DMS114 treated with DMSO at 0.1 percent for 48 hours (cell line): Measurements from ENCODE around the gene EPS8L2.

ENCODE experiments used
- DNase-seq: peaks from one replicate; lab custom pipeline; 2025; ENCODE audit not compliant: unreplicated experiment; lab: John Stamatoyannopoulos, UW

Gene EPS8L2

DNA sequence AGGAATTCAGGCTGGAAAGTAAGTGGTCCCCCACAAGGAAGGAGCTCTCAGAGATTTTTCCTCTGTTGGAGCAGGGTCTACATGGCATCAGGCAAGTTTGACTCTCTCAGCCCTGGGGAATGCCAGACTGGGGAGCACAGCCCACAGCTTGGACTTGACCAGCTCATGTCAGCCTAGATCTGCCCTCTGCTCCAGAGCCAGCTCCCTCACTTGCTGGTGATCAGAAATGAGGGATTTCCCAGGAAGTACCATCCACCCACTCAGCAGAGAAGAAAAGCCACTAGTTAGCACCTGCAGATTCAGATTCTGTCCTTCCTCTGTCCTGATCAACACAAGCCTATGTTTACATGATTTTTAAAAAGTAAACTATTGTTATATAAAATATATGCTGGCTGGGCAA is 54.2 kb downstream of the EPS8L2 start:
- no peak for DNase-seq

DNA sequence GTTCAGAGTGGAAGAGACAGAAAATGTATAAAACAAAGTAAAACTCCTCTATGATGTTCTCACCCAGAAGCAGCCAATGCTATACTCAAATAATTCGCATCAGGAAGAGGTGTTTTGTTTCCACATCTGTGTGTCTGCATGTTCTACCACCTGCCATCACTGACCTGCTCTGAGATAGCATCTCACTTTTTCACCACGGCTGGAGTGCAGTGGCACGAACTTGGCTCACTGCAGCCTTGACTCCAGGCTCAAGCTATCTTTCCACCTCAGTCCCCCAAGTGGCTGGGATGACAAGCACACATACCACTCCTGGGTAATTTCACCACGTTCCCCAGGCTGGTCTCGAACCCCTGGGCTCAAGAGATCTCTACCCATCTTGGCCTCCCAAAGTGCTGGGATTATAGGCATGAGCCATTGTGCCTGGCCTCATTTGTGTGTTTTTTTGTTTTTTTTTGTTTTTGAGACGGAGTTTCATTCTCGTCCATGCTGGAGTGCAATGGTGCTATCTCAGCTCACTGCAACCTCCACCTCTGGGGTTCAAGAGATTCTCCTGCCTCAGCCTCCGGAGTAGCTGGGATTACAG is 55.6 kb downstream of the EPS8L2 start:
- no peak for DNase-seq

DNA sequence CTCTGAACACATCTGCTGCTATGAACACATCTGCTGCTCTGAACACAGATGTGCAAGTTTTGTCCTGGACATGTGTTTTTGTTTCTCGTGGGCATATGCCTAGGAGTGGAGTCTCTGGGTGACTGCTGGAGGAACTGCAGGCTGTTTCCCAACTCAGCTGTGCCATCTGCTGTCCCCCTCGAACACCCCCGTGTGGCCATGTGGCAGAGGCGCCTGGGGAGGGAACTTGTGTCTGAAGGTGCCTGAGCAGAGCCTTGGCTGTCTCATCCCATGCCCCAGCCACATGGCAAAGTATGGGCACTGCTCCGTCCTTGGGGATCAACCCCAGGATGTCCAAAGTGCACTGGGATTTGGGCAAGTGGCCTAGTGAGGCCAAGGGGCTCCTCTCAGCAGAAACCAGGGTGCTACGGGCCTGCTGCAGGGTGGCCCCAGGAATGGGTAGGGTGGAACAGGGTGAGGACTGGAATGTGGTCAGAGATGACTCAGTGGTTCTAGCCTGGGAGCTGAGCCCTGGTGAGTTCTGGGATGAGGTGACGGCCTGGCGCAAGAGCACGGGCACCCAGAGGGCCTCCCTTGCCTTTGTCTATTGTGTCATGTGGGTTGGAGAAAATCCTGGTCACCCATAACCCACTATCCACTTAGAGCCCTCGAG is 56.5 kb downstream of the EPS8L2 start:
- DNase-seq = peak; percentile 20

DNA sequence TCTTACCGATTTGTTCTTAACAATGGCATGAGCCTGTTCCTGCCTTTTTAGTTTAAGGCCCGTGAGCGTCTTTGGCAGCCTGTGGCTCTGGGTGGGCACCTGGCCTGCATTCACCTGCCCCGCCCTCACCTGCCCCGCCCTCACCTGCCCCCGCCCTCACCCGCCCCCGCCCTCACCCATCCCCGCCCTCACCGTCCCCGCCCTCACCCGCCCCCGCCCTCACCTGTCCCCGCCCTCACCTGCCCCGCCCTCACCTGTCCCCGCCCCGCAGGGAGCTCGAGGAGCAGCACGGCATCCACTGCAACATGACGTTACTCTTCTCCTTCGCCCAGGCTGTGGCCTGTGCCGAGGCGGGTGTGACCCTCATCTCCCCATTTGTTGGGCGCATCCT is 57.0 kb downstream of the EPS8L2 start:
- no peak for DNase-seq

DNA sequence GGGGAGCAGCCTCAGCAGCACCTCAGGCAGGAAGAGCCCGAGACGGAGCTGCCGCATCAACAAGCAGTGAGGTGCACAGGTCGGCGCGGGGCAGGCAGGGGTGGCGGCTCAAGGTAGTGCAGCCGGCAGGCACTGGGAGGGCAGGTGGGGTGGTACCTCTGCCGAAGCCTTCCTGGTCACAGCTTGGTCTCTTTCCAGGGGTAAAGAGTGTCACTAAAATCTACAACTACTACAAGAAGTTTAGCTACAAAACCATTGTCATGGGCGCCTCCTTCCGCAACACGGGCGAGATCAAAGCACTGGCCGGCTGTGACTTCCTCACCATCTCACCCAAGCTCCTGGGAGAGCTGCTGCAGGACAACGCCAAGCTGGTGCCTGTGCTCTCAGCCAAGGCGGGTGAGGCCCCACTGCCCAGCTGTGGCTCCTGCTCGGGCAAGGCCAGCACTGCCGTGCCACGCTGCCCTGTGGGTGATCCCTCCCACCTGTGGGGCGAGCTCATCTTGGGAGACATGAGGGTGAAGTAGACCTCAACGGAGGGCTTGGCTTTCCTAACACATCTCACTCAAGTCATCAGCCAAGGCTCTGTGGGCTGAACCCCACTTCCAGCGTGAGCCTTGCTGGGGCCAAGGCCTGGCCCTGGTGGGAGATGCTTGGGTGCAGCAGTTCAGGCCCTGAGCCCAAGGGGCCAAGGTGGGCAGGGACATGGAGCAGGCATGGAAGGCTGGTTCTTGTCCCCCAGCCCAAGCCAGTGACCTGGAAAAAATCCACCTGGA is 57.7 kb downstream of the EPS8L2 start:
- DNase-seq = no peak

DNA sequence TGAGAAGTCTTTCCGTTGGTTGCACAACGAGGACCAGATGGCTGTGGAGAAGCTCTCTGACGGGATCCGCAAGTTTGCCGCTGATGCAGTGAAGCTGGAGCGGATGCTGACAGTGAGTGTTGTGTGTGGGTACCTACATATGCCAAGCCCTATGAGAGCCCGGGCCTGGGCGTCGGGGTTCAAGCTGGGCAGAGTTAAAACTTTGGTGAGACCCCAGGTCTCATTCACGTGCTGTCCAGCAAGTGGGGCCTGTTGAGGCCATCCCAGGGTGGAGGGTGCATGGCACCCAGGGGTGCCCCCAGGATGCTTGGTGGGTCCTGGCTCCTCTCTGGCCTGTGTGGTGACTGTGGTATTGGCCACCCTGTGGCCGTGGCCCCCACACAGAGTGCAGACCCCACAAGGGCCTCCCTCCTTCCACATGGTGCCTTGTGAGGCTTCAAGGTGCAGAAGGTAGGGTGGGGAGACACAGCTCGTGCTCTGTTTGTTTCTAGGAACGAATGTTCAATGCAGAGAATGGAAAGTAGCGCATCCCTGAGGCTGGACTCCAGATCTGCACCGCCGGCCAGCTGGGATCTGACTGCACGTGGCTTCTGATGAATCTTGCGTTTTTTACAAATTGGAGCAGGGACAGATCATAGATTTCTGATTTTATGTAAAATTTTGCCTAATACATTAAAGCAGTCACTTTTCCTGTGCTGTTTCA is 58.4 kb downstream of the EPS8L2 start:
- no peak for DNase-seq

DNA sequence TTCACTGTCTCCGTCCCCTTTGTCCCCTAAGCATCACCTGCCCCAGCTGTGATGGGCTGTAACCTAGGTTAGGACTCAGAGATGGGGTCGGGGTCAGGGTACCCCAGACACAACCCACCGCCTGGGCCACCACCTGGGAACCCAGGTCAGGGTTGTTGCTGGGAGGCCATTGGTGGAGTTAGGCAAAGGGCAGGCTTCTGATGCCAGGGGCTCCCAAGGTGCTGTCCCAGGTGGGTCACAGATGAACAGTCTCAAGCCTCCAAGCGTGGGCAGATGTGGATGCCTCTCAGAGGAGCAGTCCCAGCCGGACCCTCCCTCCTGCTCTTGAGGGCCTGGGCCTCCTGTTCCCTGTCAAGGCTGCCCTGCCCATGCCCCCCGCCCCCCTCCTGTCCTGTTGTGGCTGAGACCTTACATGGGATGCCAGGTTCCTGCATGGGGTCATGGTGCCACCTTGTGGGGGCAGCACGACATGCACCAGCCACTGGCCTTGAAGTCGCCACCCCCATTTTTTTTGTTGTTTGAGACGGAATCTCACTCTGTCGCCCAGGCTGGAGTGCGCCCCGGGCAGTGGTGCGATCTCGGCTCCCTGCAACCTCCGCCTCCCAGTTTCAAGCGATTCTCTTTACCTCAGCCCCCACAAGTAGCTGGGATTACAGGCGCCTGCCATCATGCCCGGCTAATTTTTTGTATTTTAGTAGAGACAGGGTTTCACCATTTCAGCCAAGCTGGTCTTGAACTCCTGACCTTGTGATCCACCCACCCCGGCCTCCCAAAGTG is 59.2 kb downstream of the EPS8L2 start:
- DNase-seq = no peak

DNA sequence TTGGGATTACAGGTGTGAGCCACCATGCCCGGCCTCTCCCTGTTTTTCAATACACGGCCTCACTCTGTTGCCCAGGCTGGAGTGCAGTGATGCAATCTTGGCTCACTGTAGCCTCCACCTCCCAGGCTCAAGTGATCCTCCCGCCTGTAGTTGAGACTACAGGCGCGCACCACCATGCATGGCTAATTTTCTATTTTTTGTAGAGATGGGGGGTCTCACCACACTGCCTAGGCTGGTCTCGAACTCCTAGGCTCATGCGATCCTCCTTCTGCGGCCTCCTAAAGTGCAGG is 59.7 kb downstream of the EPS8L2 start:
- DNase-seq = no peak

DNA sequence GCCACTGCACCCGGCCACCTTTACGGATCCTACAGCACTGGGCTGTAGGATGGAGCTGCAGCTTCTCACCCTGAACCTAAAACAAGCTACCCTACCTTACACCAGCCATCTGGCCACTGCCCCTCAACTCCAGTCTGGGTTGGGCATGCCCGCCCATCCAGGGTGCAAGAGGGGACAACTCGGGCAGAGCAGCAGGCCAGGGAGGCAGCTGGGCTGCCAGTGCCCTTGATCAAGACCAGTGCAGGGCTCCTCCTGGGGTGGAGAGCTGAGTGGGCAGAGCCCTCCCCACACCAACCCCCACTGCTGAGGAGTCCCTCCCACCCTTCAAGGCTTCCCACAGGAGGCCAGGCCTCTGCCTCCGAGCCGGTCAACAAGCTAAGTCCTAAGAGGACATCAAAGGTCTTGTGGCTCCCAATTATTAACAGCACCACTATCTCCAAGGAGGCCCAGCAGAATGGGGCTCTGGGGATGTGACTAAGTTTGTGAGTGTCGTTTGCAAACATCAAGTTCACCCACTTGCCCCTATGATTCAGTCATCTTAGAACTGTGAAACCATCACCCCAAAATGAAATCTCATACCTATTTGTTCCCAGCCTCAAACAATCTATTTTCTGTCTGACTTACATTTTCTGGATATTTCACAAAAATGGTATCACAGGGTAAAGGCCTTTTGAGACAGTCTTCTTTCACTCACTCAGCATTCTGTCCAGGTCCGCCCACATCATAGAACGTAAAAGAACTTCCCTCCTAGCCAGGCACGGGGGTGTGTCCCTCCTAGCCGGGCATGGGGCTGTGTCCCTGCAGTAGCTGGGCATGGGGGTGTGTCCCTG is 60.3 kb downstream of the EPS8L2 start:
- DNase-seq = no peak

DNA sequence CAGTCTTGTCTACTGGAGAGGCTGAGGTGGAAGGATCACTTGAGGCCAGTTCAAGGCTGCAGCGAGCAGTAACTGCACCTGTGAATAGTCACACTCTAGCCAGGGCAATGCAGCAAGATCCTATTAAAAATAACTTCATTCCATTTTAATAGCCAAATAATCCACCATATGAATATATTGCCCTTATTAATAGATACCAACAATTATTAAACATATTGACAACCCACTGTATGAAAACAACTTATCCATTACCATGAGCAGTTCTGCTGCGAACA is 60.8 kb downstream of the EPS8L2 start:
- DNase-seq = no peak

DNA sequence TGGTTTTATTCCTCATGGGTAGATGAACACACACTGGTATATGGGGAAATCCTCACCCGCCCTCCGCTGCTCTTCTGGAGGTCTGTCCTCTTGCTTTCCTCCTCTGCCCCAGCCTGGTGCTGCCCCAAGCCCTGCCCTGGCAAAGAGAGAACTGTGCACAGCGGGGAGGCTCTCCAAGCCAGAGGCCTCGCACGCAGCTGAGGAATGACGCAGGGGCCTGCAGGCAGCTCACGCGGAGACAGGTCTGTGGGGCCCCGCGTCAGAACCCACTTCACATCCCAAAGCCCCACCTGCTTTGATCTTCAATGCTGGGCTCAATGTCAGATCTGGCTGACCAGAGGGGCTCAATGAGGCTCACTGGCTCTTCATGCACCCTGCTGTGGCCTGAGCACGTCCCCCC is 61.2 kb downstream of the EPS8L2 start:
- no peak for DNase-seq

DNA sequence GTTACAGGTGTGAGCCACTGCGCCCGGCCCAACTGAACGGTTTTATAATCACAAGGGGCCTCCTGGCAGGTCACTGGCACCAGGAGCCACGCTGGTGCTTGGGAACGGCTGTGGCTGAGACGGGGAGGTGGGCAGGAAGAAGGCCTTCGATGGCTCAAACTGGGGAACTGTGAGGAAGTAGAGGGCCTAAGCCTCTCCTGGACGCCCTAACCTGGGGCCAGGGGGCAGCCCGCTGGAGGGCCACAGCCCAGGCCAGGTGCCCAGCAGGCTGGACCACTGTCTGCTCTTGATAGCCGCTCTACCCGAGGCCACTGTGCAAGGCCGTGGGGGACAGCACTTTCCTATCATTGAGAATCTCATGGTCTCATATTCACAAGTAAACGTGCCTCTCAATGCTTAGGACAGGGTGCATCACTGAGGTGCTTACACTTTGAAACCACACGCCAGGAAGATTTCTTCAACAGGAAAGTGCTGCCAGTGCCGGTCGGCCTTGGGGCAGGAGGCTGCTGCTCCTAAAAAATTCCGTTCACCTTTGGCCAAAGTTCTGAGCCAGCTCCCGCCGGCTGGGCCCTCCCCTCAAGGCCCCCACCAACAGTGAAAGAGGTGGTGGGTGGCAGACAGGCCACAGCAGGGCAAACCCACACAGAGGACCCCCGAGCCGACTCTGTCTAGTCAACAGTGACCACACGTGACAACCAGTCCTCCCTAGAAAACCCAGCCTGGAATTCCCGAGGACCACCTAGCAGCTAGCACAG is 64.0 kb downstream of the EPS8L2 start:
- DNase-seq = no peak

DNA sequence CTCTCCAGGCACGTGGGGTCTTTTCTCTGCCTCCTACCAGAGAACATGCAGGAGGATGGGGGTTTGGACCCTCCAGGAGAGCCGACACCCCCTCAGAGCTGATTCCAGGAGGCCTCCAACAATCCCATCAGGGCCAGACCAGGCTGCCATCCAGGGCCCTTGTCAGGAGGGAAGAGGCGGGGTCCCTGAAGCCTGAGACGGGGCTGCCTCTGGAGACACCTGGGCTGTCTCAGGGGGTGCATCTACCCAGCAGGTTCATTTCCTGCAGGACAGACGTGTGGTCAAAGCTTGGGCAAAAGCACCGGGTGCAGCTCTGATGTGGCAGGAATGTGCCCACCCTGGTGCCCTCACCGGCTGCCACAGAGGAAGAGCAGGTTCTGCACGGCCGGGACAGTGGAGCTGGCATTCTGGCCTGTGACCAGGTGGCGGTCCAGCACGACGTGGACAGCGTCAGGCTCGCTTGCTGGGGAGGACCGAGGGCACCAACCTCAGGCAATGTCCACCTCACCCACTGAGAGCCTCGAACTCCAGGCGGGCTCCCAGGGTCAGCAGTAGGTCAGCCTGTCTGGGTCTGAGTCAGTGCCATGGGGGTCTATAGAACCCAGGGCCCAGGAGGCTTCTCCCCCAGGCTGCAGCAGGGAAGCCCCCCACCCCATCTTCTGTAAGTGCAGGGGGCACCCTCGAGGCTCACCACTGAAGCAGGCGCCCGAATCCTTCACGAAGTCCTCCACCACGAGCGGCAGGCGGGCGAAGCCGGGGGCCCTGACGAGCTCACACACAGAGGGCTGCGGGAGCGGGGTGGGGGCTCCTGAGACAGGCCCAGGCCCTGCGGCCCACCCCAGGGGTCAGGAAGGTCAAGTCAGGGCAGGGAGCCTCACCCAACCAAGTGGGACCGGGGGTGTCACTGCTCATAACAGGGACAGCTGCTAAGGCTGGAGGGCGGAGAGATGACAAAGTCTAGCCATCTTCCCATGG is 64.9 kb downstream of the EPS8L2 start:
- DNase-seq = no peak

DNA sequence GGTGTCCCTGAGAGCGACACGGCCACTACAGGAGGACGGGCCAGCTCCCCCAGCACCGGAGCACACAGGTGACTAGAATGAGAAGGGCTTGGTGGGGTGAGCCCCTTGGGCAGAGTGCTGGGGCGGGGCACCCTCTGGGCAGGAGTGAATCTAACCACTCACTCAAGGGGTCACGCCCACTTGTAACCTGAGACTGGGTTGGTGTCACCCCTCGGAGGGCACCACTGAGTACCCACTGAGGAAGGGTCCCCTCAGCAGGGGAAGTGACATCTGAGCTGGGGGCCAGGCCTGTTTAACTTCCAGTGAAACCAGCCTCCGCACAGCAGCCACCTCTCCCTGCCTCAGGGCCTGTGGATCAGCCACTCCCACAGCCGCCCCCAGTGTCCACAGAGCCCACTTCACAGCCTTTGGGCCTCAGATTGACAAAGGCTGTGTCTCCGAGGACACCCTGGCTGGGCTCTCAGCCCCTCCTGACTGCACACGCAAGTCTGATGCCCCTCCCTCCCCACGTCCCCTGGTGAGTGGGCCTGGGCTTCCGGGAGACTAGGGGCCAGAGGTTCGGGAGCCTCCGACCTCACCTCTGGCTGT is 65.7 kb downstream of the EPS8L2 start:
- DNase-seq = no peak

DNA sequence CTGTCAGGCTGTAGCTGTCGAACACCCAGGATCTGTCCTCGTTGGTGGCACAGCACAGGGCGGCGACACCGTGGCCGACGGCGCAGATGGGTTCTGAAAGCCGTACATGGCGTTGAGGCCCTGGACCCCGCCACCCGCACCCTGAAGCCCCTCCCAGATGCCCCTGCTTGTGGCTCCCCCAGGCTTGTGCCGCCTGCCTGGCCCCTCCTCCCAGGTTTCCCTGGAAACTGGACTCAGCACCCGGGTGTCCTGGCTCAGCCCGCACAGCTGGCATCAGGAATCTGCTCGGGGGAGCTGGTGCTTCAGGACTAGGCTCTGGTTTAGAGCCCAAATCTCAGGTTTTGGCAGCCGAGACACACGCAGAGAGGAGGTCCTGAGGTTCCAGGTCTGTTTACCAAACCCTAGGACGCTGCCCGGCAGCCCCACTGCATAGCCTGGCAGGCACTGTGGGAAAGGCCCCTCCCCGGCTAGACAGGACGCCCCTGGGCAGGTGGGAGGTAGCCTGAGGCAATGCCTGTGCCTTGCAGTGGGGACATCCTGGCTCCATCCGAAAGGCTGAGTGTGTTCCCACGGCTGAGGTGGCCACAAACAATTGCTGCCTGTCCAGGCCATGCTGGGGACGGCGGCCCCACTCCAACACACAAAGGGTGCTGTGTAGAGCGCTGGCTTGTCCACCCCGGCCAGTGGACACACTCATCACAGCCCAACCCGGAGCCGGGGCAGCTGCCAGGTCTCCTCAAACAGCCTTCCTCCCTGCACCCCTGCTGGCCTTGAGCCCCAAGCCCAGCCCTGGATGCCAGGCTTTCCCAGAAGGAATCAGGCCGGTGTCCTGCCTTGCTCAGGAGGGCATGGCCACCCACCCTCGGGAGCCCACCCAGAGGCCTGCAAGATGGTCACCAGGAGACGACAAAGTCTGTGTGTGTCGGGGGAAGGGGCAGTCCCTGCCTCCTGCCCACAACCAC is 66.7 kb downstream of the EPS8L2 start:
- DNase-seq = no peak

DNA sequence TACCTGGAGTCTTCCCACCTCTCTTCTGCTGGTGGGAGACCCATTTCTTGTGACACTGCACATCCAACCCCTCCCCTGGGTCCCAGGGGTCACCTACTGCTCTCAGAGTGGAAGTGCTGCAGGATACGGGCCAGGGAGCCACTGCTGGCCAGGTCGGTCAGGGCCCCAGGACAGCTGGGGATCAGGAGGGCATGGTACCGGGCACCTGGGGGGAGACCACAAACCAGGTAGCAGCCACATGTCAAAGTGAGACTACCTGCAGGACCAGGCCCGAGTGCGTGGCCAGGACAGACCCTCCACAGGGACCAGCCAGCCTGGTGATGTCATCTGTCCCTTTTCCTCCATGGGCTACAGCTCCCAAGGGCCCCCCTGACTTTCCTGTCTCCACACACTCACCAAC is 67.4 kb downstream of the EPS8L2 start:
- no peak for DNase-seq

DNA sequence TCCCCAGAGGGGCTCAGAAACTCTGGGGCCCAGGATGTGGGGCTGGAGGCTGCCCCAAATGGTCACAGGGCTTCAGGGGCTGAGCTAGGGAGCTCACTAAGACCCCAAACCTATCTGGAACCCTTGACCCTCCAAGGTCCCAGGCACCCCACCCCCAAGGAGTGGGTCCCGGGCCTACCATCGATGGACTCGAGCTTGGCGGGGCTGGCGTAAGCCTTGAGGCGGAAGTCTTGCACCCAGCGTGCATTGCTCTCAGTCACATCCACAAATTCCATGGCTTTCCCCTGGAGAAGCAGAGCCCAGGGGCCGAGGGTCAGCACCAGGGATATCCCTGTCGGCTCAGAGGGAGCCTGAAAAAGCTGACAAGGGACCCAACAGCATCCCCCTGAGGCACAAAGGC is 67.8 kb downstream of the EPS8L2 start:
- no peak for DNase-seq
